K562 (cell line): ENCODE results near the gene SLC5A11. TPM values are rescaled to one million over a fixed set of nuclear protein-coding genes. Genes with fewer than 3 reads are reported as not detected.

Source experiments
- ATAC-seq: fragments of 200-7000 bp; cut with Tn5 transposase; 3 replicates; pipeline ENCODE4 v1.9.1; 2020; ENCODE audit warnings: moderate library complexity
- BruUV-seq: library from RNA; stranded (reverse); fragments of 400-500 nt; replicated peaks from 2 replicates; lab custom pipeline; 2021; lab: Mats Ljungman, UMichigan
- CTCF ChIA-PET: fragments of 300-600 bp; formaldehyde crosslinking; extraction: SDS; loops from one replicate; lab custom pipeline; 2021; ENCODE audit warnings: low intra/inter-chr PET ratio; lab: Yijun Ruan, JAX
- POLR2A ChIA-PET: fragments of 300-600, 350-650 bp; sonication (Branson Sonifier 250); formaldehyde crosslinking; extraction: SDS; loops from one replicate; lab custom pipeline; 2021; ENCODE audit warnings: antibody characterized with exemption, inconsistent platforms; lab: Yijun Ruan, JAX
- DNase-seq, 4 experiments: peaks; one replicate each; pipeline versions ENCODE4 v3.0.0 to v3.0.0-alpha.2; 2011 to 2018; ENCODE audit warnings: low spot score in 3 of 4, mixed read lengths in 3 of 4; ENCODE audit errors: extremely low read depth in 1 of 4
- FAIRE-seq: peaks from 2 replicates; lab custom pipeline; 2011; peaks lifted over from hg19 to GRCh38; lab: Jason Lieb, UNC
- H2AFZ ChIP-seq: 2 replicates; pipeline ENCODE4 v1.6.0; 2011; ENCODE audit warnings: low read depth, low read length, control low read depth, inconsistent platforms
- H3K27ac ChIP-seq: fragments of 200-600 bp; 3 replicates; pipeline ENCODE4 v1.8.0; 2011; ENCODE audit warnings: low read depth, mild to moderate bottlenecking, control low read depth, inconsistent platforms, low read length, moderate library complexity, mixed read lengths; ENCODE audit errors: extremely low read depth
- H3K27me3 ChIP-seq, 2 experiments: fragments of 300-600 bp in 1 of 2; 2 replicates in 1 of 2; 3 replicates in 1 of 2; pipeline versions ENCODE4 v1.6.0 to v1.8.0; 2011; ENCODE audit warnings: inconsistent platforms in 2 of 2, low read length in 2 of 2, mild to moderate bottlenecking in 1 of 2, mixed read lengths in 1 of 2, moderate library complexity in 1 of 2; ENCODE audit not compliant: control insufficient read depth in 2 of 2, insufficient read depth in 2 of 2
- H3K36me3 ChIP-seq: fragments of 300-600 bp; 3 replicates; pipeline ENCODE4 v1.8.0; 2011; ENCODE audit warnings: mild to moderate bottlenecking, low read length, inconsistent platforms; ENCODE audit not compliant: control insufficient read depth, insufficient read depth
- H3K4me1 ChIP-seq, 2 experiments: fragments of 200-600 bp in 1 of 2; replicated peaks in 1 of 2; 2 replicates in 1 of 2; 3 replicates in 1 of 2; pipeline versions ENCODE4 v1.5.1 to v1.8.0; 2011; ENCODE audit warnings: inconsistent platforms in 2 of 2, low read length in 2 of 2, mild to moderate bottlenecking in 1 of 2, mixed read lengths in 1 of 2, moderate library complexity in 1 of 2; ENCODE audit not compliant: control insufficient read depth in 2 of 2, insufficient read depth in 2 of 2
- H3K4me2 ChIP-seq: 2 replicates; pipeline ENCODE4 v1.6.1; 2011; ENCODE audit warnings: low read length, control low read depth, inconsistent platforms, mixed read lengths; ENCODE audit not compliant: insufficient read depth
- H3K4me3 ChIP-seq: fragments of 200-600 bp; sonication (generic), shearing (Covaris generic); 2 replicates; pipeline ENCODE4 v1.5.1; 2016; ENCODE audit warnings: control low read depth, inconsistent platforms
- H3K79me2 ChIP-seq: fragments of 200-600 bp; 3 replicates; pipeline ENCODE4 v1.8.0; 2011; ENCODE audit warnings: low read length, inconsistent platforms; ENCODE audit not compliant: control insufficient read depth, insufficient read depth
- H3K9ac ChIP-seq, 2 experiments: 2 replicates each; pipeline versions ENCODE4 v1.6.0 to v1.6.1; 2011; ENCODE audit warnings: low read depth in 2 of 2, low read length in 2 of 2, control low read depth in 1 of 2, inconsistent platforms in 1 of 2, mild to moderate bottlenecking in 1 of 2, mixed read lengths in 1 of 2; ENCODE audit not compliant: insufficient read depth in 1 of 2
- H3K9me1 ChIP-seq: one replicate; pipeline ENCODE4 v1.6.0; 2011; ENCODE audit warnings: inconsistent platforms, mild to moderate bottlenecking, low read length, moderate library complexity; ENCODE audit not compliant: control insufficient read depth, insufficient read depth
- H3K9me3 ChIP-seq: replicated peaks from 2 replicates; pipeline ENCODE4 v1.5.1; 2011; ENCODE audit warnings: low read depth, low read length, inconsistent platforms; ENCODE audit not compliant: control insufficient read depth, insufficient read depth
- H4K20me1 ChIP-seq: replicated peaks from 2 replicates; pipeline ENCODE4 v1.6.1; 2011; ENCODE audit warnings: low read length, inconsistent platforms, mixed read lengths; ENCODE audit not compliant: control insufficient read depth, insufficient read depth
- BRD9 ChIP-seq: fragments of 450-650 bp; IDR thresholded peaks from 2 replicates; pipeline ENCODE4 v1.6.1; 2018; ENCODE audit warnings: low read depth; ENCODE audit not compliant: partially characterized antibody
- CBFA2T3 ChIP-seq: fragments of 450-650 bp; IDR thresholded peaks from 2 replicates; pipeline ENCODE4 v1.6.1; 2017
- CHD2 ChIP-seq: IDR thresholded peaks from 2 replicates; pipeline ENCODE4 v1.6.1; 2011; ENCODE audit warnings: low read depth, low read length
- CREBBP ChIP-seq: IDR thresholded peaks from one replicate; pipeline ENCODE4 v1.6.1; 2012; ENCODE audit warnings: low read depth, mild to moderate bottlenecking, control low read depth, inconsistent platforms, low read length
- HDGF ChIP-seq: fragments of 450-650 bp; IDR thresholded peaks from 2 replicates; pipeline ENCODE4 v1.6.1; 2016
- HMGN3 ChIP-seq: IDR thresholded peaks from 2 replicates; pipeline ENCODE4 v1.6.1; 2011; ENCODE audit warnings: borderline replicate concordance, low read depth, mild to moderate bottlenecking, mixed read lengths, low read length; ENCODE audit not compliant: insufficient read length; ENCODE audit errors: extremely low read depth
- IRF9 ChIP-seq: fragments of 450-650 bp; IDR thresholded peaks from 2 replicates; pipeline ENCODE4 v1.6.1; 2016; ENCODE audit warnings: missing biosample characterization, missing genetic modification characterization
- JUN ChIP-seq, 2 experiments: sonication (generic) in 1 of 2; formaldehyde crosslinking in 1 of 2; IDR thresholded peaks; 2 replicates each; pipeline versions ENCODE4 v1.6.1 to v1.8.0; 2012 to 2022; ENCODE audit warnings: borderline replicate concordance in 2 of 2, mild to moderate bottlenecking in 2 of 2, improper control_type of control experiment in 1 of 2, low read depth in 1 of 2, low read length in 1 of 2, missing genetic modification reagents in 1 of 2
- KHSRP ChIP-seq: fragments of 450-650 bp; IDR thresholded peaks from 2 replicates; pipeline ENCODE4 v1.6.1; 2017
- NFRKB ChIP-seq: fragments of 450-650 bp; IDR thresholded peaks from 2 replicates; pipeline ENCODE4 v1.6.1; 2016; ENCODE audit warnings: low read depth
- XRCC4 ChIP-seq: IDR thresholded peaks from one replicate; pipeline ENCODE4 v1.6.1; 2011; ENCODE audit not compliant: insufficient read depth, insufficient read length; ENCODE audit errors: extremely low read depth
- ZBTB40 ChIP-seq, 2 experiments: fragments of 450-650 bp in 1 of 2; sonication (generic) in 1 of 2; formaldehyde crosslinking in 1 of 2; IDR thresholded peaks; 2 replicates each; pipeline versions ENCODE4 v1.7.1 to v1.9.0; 2016 to 2022; ENCODE audit warnings: inconsistent platforms in 1 of 2, mild to moderate bottlenecking in 1 of 2, missing genetic modification reagents in 1 of 2
- ZNF197 ChIP-seq: fragments of 200-800 bp; sonication (Bioruptor generic); IDR thresholded peaks from 2 replicates; pipeline ENCODE4 v1.6.1; 2016; ENCODE audit warnings: low read depth, missing genetic modification characterization, missing compliant biosample characterization
- ZNF232 ChIP-seq: sonication (generic); formaldehyde crosslinking; IDR thresholded peaks from 2 replicates; pipeline ENCODE4 v1.8.0; 2022; ENCODE audit warnings: mild to moderate bottlenecking, missing genetic modification reagents
- whole genome bisulfite sequencing: fragments of 100-300 bp; shearing (Covaris generic); methylation state at CpG from one replicate; pipeline ENCODE4 v1.1.6; 2016; ENCODE audit warnings: low coverage, mixed read lengths; ENCODE audit not compliant: insufficient coverage; ENCODE audit errors: missing lambda C conversion rate; 5-methylcytosine and 5-hydroxymethylcytosine counted together
- in situ Hi-C: fragments of 300-500 bp; cut with MboI; formaldehyde crosslinking; loops from 4 replicates; pipeline ENCODE4 v1.15.0; 2018; ENCODE audit warnings: inconsistent platforms, mixed read lengths
- intact Hi-C: fragments of 100-400 bp; cut with micrococcal nuclease; formaldehyde crosslinking; loops from 2 replicates; pipeline ENCODE4 v1.14.2; 2022
- polyA plus RNA-seq, 8 experiments: library from polyadenylated mRNA; depleted of rRNA in 4 of 8; stranded (reverse) in 5 of 8; unstranded in 3 of 8; fragments of >200 nt; fragmentation: Nextera tagmentation in 2 of 8; fragmentation: Illumina TruSeq in 1 of 8; extraction: Ambion mirVana in 2 of 8; extraction: Trizol in 1 of 8; gene quantifications; 2 replicates each; pipeline versions ENCODE4 v1.2.1 to v1.2.3, GENCODE V29; 2011 to 2014; ENCODE audit warnings: inconsistent platforms in 1 of 8, missing spikeins in 1 of 8
- total RNA-seq, 7 experiments: library from RNA; depleted of rRNA in 6 of 7; stranded (reverse); fragments of >200 nt in 6 of 7; fragmentation: Illumina TruSeq in 2 of 7; extraction: Trizol in 2 of 7; gene quantifications; 2 replicates each; pipeline versions ENCODE4 v1.2.1 to v1.2.3, GENCODE V29; 2011 to 2021; ENCODE audit warnings: low replicate concordance in 1 of 7

The SLC5A11 gene
- total and polyA plus RNA-seq, 9 of the 15 experiments (the other 6 are each of a cell fraction or from before 2014, with no cell fraction given): 0.04 to 0.25 (median 0.11) TPM; not detected in 3

- H3K4me2 ChIP-seq: no peak overlapping the region
- in situ Hi-C loops (no loop called here), intact Hi-C loops (no loop called here)
- H3K9me1 ChIP-seq: no peaks in the 10 kb centered on the region
- H3K27ac ChIP-seq: no peak overlapping the region
- no peak overlapping the region for H3K9ac ChIP-seq
- no peak overlapping the region for H2AFZ ChIP-seq
- no peaks in the 10 kb centered on the region for H4K20me1 ChIP-seq
- no peaks in the 10 kb centered on the region; a peak in 1 of 5 replicates for H3K27me3 ChIP-seq
- no peaks in the 10 kb centered on the region for H3K9me3 ChIP-seq
- H3K79me2 ChIP-seq: no peaks in the 10 kb centered on the region
- ChIA-PET CTCF (no interaction called here), POLR2A (no interaction called here)
- WGBS: 74% methylated on average over 3 of the region's 3 CpGs
- BruUV-seq: no TSS peak
- DNase-seq (no peak), ATAC-seq (no peak), FAIRE-seq (no peak)
- no peak overlapping the region for H3K4me3 ChIP-seq
- peaks cover 0 to 4% of the 10 kb centered on the region in 2 experiments; a peak in 2 of 5 replicates for H3K4me1 ChIP-seq
- H3K36me3 ChIP-seq: peaks cover 19% of the 10 kb centered on the region; the same call in 1 of the 3 replicates
- TF ChIP-seq ZBTB40 (IDR thresholded peaks at IDR 0.05): no peak
- no peak for TF ChIP-seq ZBTB40 (CRISPR knock-in tag; IDR thresholded peaks at IDR 0.05)
- TF ChIP-seq ZNF232 (CRISPR knock-in tag): no peak
- no peak for TF ChIP-seq CBFA2T3
- TF ChIP-seq JUN (IDR thresholded peaks at IDR 0.05; ENCODE audit: borderline replicate concordance, low read depth, low read length): no peak
- no peak for TF ChIP-seq JUN (CRISPR knock-in tag; IDR thresholded peaks at IDR 0.05; ENCODE audit: borderline replicate concordance)
- TF ChIP-seq HMGN3: no peak
- no peak for TF ChIP-seq HDGF
- TF ChIP-seq CREBBP: no peak
- no peak for TF ChIP-seq ZNF197 (CRISPR knock-in tag)
- no peak for TF ChIP-seq IRF9 (tag)
- no peak for TF ChIP-seq CHD2
- no peak for TF ChIP-seq BRD9
- TF ChIP-seq KHSRP: no peak
- no peak for TF ChIP-seq XRCC4
- TF ChIP-seq NFRKB: no peak
Measured at GRCh38 chr16:24920568-24920967, 74.8 kb downstream of the SLC5A11 start.
